ENCODE measurements around the gene OLFM4.

The OLFM4 gene

GRCh38 chr13:53068585-53069520 is 40.2 kb downstream of the OLFM4 start:
- DNase-seq, result no peak

- no peak for DNase-seq
Observed at GRCh38 chr13:53069800-53070199, 41.2 kb downstream of the OLFM4 start.

- no peak for DNase-seq
Observed at GRCh38 chr13:53073711-53074110, 45.1 kb downstream of the OLFM4 start.

- no peak for DNase-seq
Observed at GRCh38 chr13:53074114-53074513, 45.5 kb downstream of the OLFM4 start.

- DNase-seq, result no peak
Observed at GRCh38 chr13:53075356-53076041, 46.9 kb downstream of the OLFM4 start.

- no peak for DNase-seq
Observed at GRCh38 chr13:53079691-53080090, 51.1 kb downstream of the OLFM4 start.

- DNase-seq, result no peak
Observed at GRCh38 chr13:53088871-53089270, 60.3 kb downstream of the OLFM4 start.

GRCh38 chr13:53089951-53090350 is 61.3 kb downstream of the OLFM4 start:
- DNase-seq, result no peak

GRCh38 chr13:53090461-53090860 is 61.8 kb downstream of the OLFM4 start:
- no peak for DNase-seq

GRCh38 chr13:53092931-53093330 is 64.3 kb downstream of the OLFM4 start:
- DNase-seq, result no peak

- DNase-seq, result no peak
Observed at GRCh38 chr13:53098455-53098854, 69.8 kb downstream of the OLFM4 start.

GRCh38 chr13:53100394-53101063 is 71.9 kb downstream of the OLFM4 start:
- DNase-seq, result no peak
